A673 (cell line): ENCODE results near the gene VDAC1.
A peak's percentile ranks its signal among the peaks of the same experiment; 100 is the strongest.

ENCODE experiments used
- CTCF ChIP-seq: fragments of 300-800, 200-600 bp; sonication (generic); conservative IDR thresholded peaks from 2 replicates; pipeline ENCODE4 v1.5.1; 2017; ENCODE audit warnings: low read depth, mild to moderate bottlenecking, antibody characterized with exemption, low read length, moderate library complexity, mixed read lengths
- EZH2 ChIP-seq: fragments of 200-600 bp; sonication (generic); IDR thresholded peaks from 2 replicates; pipeline ENCODE4 v1.6.1; 2017; ENCODE audit warnings: borderline replicate concordance, low read depth, mild to moderate bottlenecking, mixed read lengths, antibody characterized with exemption, low read length; ENCODE audit not compliant: poor library complexity, severe bottlenecking

DNA sequence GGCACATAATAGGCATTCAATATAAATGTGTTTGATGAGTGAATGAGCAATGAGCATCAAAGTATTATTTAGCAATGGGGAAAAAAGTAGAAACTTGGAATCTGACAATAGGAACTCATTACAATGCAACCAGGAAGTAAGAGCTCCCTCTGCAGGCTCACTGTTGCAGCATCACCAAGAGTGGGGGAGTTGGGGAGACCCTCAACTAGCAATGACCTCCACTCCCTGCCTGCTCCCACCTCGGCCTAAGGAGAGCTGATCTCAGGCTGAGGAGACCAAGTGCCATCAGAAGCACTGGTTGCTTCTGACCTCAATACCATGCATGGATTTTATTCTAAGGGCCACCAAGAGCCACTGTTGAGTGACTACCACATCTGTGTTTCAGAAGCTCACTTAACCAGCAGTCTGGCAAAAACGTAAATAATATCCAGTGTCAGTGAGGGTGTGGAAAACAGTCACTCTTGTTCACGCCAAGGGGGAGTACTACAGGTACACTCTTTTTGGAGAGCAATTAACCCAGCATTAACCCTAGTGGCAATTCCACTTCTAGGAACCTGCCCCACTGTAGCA is 8.0 kb downstream of the VDAC1 start:
- TF ChIP-seq EZH2 (no peak), CTCF (peak; percentile 87)
